GM23248 (cell line): ENCODE measurements around the gene RCL1.
"Not testable (repeated sequence)": the region's sequence is repeated elsewhere in the genome, so short reads cannot be mapped to it uniquely, and the experiment has no call there.

Source experiments
- EZH2 ChIP-seq: fragments of 200-600 bp; sonication (generic); IDR thresholded peaks from 2 replicates; pipeline ENCODE4 v1.6.1; 2018; ENCODE audit warnings: antibody characterized with exemption, mild to moderate bottlenecking; ENCODE audit not compliant: insufficient read depth, poor library complexity, severe bottlenecking
- EZH2phosphoT487 ChIP-seq: fragments of 200-600 bp; sonication (generic); IDR thresholded peaks from 2 replicates; pipeline ENCODE4 v1.6.1; 2018; ENCODE audit warnings: antibody characterized with exemption, moderate library complexity, mild to moderate bottlenecking, low read depth; ENCODE audit not compliant: insufficient read depth

DNA sequence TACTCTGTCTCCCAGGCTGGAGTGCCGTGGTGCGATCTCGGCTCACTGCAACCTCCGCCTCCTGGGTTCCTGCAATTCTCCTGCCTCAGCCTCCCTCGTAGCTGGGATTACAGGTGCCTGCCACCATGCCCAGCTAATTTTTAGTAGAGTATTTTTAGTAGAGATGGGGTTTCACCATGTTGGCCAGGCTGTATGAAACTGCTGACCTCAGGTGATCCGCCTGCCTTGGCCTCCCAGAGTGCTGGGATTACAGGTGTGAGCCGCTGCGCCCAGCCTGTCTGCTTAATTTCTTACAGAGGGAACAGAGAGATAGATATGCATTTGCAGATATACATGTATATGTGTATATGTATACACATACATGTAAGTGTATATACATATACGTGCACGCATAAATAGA lies 2.4 kb downstream of the RCL1 start:
- not testable (repeated sequence) for TF ChIP-seq EZH2, EZH2phosphoT487
